Retinal pigment epithelial cell (primary cell): Measurements from ENCODE around the gene HOXC10.

Source experiments
- DNase-seq: peaks from one replicate; pipeline ENCODE4 v3.0.0-alpha.2; 2010; ENCODE audit warnings: low read depth
- H3K4me3 ChIP-seq: 2 replicates; pipeline ENCODE4 v1.5.1; 2011; ENCODE audit warnings: mild to moderate bottlenecking, low read length, control low read depth, moderate library complexity
- TF ChIP-seq, protein P1 (sequence below): conservative IDR thresholded peaks from 2 replicates; pipeline ENCODE4 v1.5.1; 2011; ENCODE audit warnings: low read depth, low read length, control low read depth, inconsistent platforms

The HOXC10 gene

DNA sequence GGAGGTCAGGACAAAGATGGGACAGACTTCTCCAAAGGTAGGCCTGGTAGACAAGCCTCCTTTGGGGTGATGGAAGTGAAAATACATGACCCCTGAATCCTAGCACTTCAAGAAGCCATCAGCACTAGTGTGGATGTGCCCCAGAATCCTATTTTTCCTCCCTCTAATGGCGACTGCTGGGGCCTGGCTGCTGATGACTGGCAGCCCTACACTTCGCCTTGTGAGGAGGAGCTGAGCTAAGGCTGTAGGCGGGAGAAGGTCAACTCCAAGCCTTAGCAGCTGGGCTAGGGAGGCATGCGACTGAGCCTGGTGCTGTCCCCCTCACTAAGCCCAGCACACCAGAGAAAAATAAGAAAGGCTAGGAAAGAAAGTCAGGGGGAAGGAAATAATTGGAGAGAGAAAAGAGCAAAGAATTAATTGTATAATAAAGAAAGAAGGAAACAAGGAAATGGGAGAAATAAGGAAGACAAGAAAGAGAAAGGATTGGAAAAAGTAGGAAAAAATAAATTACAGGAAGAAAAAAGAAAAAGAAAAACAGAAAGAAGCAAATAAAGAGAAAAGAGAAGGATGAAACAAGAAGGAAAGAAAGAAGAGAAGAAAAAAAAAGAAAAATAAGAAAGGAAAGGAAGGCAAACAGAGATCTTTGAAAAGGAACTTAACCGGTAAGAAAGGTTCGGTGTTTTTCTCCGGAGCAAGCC, 4.7 kb upstream of the HOXC10 start:
- TF ChIP-seq, protein P1, sequence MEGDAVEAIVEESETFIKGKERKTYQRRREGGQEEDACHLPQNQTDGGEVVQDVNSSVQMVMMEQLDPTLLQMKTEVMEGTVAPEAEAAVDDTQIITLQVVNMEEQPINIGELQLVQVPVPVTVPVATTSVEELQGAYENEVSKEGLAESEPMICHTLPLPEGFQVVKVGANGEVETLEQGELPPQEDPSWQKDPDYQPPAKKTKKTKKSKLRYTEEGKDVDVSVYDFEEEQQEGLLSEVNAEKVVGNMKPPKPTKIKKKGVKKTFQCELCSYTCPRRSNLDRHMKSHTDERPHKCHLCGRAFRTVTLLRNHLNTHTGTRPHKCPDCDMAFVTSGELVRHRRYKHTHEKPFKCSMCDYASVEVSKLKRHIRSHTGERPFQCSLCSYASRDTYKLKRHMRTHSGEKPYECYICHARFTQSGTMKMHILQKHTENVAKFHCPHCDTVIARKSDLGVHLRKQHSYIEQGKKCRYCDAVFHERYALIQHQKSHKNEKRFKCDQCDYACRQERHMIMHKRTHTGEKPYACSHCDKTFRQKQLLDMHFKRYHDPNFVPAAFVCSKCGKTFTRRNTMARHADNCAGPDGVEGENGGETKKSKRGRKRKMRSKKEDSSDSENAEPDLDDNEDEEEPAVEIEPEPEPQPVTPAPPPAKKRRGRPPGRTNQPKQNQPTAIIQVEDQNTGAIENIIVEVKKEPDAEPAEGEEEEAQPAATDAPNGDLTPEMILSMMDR, result no peak
- no peak for DNase-seq
- no peak overlapping the region for H3K4me3 ChIP-seq

- H3K4me3 ChIP-seq, result no peak overlapping the region
- TF ChIP-seq, protein P1, result no peak
- DNase-seq, result no peak
These were observed 4.0 kb upstream of the HOXC10 start for GRCh38 chr12:53980802-53981496.

DNA sequence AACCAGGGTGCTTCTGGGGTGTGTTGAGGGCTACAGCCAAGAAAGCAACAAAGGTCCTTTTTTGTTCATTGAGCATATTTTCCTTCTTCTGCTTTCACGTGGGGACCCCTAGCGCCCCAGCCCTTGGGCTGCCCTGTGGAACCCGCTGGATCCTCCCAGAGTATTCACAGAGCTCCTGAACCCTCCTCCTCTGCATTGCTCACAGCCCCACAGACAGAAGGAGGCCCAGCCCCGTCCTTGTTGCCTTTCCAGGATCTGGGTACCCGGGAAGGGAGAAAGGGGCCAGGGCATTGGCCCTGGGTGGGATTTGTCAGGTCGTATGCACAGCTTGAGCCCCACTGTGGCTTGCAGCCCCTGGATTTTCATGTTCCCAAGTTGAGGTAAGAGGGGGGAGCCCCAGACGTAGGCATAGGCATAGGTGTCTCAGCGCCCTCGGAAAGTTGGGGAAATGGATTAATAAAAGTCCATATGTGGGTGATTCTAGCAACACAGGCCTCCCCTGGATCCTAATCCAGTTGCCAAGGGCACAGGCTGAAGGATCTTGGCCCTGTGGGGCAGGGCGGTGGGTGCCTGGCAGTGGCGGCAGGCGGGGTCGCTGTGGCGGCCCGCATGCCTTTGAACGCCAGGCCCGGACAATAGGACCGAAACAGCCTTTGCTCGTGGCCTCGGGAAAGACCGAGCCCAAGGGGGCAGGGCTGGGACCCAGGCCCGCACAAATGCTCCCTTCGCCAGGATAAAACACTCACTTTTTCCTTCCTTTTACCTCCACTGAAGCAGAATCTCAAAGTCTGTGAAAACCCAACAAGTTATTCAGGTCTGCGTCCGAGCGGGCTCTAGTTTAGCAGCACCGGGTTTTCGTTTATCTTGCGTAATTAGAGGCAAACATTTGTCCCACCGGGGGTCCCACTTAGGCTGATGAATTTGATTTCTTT, 3.0 kb upstream of the HOXC10 start:
- TF ChIP-seq, protein P1, result no peak
- DNase-seq, result no peak
- no peak overlapping the region for H3K4me3 ChIP-seq

DNA sequence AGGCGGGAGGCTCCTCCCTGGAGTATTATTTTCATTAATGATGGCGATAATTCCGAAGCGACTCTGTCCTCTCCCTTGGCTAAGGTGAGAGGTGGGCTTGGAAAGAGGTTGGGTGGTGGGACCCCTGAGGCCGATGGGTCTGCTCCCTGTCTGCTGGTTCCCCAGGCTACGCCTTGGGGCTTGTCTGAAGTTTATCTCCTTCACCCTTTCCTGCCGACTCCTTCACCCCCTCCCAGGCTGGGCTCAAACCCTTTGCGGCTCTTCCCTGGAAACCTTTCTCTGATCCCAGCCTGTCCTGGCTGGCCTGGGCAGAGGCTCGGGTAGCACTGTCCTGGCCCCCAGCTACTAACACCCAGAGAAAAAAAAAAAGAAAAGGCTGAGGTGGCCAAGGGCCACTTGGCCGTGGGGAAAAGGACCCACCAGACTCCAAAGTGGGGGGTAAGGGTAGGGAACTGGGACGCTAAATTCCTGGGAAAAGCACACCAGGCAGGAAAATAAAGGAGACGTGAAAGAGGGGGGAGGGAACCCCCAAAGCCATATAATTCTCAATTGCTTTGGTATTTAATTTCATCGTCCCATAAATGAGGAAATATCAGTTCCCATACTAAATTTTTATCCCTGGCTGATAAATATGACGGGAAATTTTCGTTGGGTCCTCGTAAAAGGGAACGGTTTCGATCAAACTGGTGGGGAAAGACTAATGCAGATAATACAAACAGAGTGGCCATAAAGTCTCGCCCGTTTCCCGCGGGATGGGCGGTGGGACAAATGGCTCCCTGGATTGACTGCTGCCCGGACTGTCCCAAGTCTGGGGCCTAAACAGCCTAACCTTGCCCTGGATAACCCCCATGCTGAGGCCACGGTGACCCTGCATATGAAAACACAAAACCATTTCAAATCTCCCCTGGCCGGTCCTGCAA, 2.0 kb upstream of the HOXC10 start:
- no peak for DNase-seq
- TF ChIP-seq, protein P1, result no peak
- no peak overlapping the region for H3K4me3 ChIP-seq

DNA sequence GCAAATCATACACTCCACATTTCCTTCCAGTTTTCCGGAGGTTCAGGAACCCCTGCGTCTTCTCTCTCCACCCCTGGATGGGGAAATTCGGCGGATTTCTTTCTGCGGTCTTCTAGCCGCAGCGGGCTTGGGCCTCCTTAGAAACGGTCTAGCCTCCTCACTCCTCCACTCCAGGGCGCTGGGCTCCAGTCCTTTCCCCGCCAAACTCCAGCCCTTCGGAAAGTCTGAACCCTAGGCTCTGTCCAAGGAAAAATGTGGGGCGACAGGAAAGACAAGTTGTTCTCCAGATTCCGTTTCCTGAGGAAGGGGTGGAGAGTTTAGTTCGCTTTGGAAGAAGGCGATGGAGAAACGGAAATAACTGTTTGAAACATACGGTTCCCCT, 1.4 kb upstream of the HOXC10 start:
- H3K4me3 ChIP-seq, result no peak overlapping the region
- TF ChIP-seq, protein P1, result no peak
- no peak for DNase-seq

GRCh38 chr12:53983950-53984572, 885 bp upstream of the HOXC10 start:
- TF ChIP-seq, protein P1, result no peak
- DNase-seq, result no peak
- H3K4me3 ChIP-seq, result no peak overlapping the region
